ENCODE results near the gene CALML6.

- TF ChIP-seq POLR2A (IDR thresholded peaks at IDR 0.05) = no peak
- TF ChIP-seq CTCF (IDR thresholded peaks at IDR 0.05) = no peak
These were observed 47.9 kb upstream of the CALML6 start for GRCh38 chr1:1867164-1867563.
